Measurements from ENCODE around the gene C2orf81.

- TF ChIP-seq CTCF (conservative IDR thresholded peaks at IDR 0.05; ENCODE audit: low read depth, low read length) = no peak
- no peak for TF ChIP-seq EZH2 (IDR thresholded peaks at IDR 0.05; ENCODE audit: low read length, unreplicated experiment)
- no peak for TF ChIP-seq EZH2phosphoT487 (IDR thresholded peaks at IDR 0.05; ENCODE audit: borderline replicate concordance, low read length)
Measured at GRCh38 chr2:74393525-74393924, 27.9 kb downstream of the C2orf81 start.
